ENCODE measurements around the gene LAMB1. TPM values are rescaled to one million over a fixed set of nuclear protein-coding genes. Genes with fewer than 3 reads are reported as not detected.

The LAMB1 gene
- total RNA-seq, 1 experiment from 2014 or later, result 32.0 TPM

DNA sequence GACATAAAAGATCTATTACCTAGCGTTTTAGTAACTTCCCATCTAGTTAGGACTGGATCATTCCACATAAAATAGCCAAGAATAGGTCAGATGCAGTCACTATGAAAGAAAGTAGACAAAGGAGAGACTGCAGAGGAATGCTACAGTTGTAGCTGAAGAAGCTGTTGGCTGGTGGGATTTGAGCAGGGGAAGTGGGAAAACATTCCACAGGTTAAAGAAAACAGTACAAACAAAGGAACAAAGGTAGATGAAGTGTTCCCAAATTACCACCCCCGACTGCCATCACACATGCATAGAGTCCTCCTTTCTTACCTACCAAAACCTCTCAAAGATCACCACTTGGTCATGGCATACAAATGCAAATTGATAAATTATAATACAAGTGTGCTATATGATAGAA lies 70.2 kb downstream of the LAMB1 start:
- RAD21 ChIA-PET (ENCODE audit: low non-redundant PET in 1 of 2, low total read pairs in 2 of 2, uncharacterized antibody in 2 of 2, unreplicated experiment in 2 of 2), result no interaction called here
- Histone ChIP-seq H3K4me3 (replicated peaks in 1 of 2; ENCODE audit: low read depth in 1 of 2, low read length in 2 of 2) (no peak overlapping the region), H3K4me2 (ENCODE audit: low read length) (no peak overlapping the region), H3K27ac (ENCODE audit: low read depth, low read length) (no peak overlapping the region), H3K79me2 (ENCODE audit: insufficient read depth, low read length) (no peaks in the 10 kb centered on the region), H3K9ac (ENCODE audit: low read length) (no peak overlapping the region), H3K36me3 (ENCODE audit: control insufficient read depth in 1 of 2, insufficient read depth in 2 of 2, low read length in 2 of 2) (peaks cover 11 to 29% of the 10 kb centered on the region in 2 experiments; a peak in 3 of 4 replicates), H3K9me3 (ENCODE audit: control insufficient read depth in 1 of 2, insufficient read depth in 1 of 2, low read depth in 1 of 2, low read length in 2 of 2) (no peaks in the 10 kb centered on the region), H2AFZ (ENCODE audit: low read depth, low read length, poor library complexity, severe bottlenecking) (no peak overlapping the region), H3K9me2 (ENCODE audit: insufficient read depth) (no peaks in the 10 kb centered on the region), H4K20me1 (ENCODE audit: insufficient read depth) (no peaks in the 10 kb centered on the region), H3K27me3 (ENCODE audit: insufficient read depth, low read length) (no peaks in the 10 kb centered on the region), H3K4me1 (ENCODE audit: control insufficient read depth in 1 of 2, insufficient read depth in 2 of 2, low read length in 2 of 2) (peaks cover 2 to 3% of the 10 kb centered on the region in 2 experiments; a peak in 2 of 4 replicates)
- DNase-seq (ENCODE audit: low read depth, low spot score) (no peak), ATAC-seq (no peak)
- CTCF ChIA-PET, result no interaction called here
- POLR2A ChIA-PET, result no interaction called here
- TF ChIP-seq ATF3 (IDR thresholded peaks at IDR 0.05) (no peak), SRF (IDR thresholded peaks at IDR 0.05; ENCODE audit: low read depth) (no peak), ELF1 (IDR thresholded peaks at IDR 0.05; ENCODE audit: borderline replicate concordance, low read depth) (no peak), EGR1 (IDR thresholded peaks at IDR 0.05; ENCODE audit: low read depth) (no peak), JUND (IDR thresholded peaks at IDR 0.05) (no peak), ZNF274 (IDR thresholded peaks at IDR 0.05; ENCODE audit: low read depth, low read length) (no peak), EZH2 (IDR thresholded peaks at IDR 0.05) (no peak), SP1 (IDR thresholded peaks at IDR 0.05; ENCODE audit: low read depth) (no peak), POLR2A (IDR thresholded peaks at IDR 0.05; ENCODE audit: borderline replicate concordance, extremely low read depth, insufficient read depth, insufficient read length) (no peak), MAX (IDR thresholded peaks at IDR 0.05) (no peak), CBX3 (IDR thresholded peaks at IDR 0.05; ENCODE audit: low read depth) (no peak), POLR2AphosphoS5 (IDR thresholded peaks at IDR 0.05; ENCODE audit: low read depth, low read length) (no peak), SIN3A (IDR thresholded peaks at IDR 0.05; ENCODE audit: low read depth) (no peak), CEBPB (IDR thresholded peaks at IDR 0.05; ENCODE audit: low read depth) (no peak), RAD21 (IDR thresholded peaks at IDR 0.05; ENCODE audit: low read depth) (no peak), CTCF (IDR thresholded peaks at IDR 0.05 in 2 of 3, conservative IDR thresholded peaks at IDR 0.05 in 1 of 3; ENCODE audit: borderline replicate concordance in 1 of 3, insufficient read depth in 1 of 3, low read depth in 2 of 3, low read length in 2 of 3) (no peak), ZFX (IDR thresholded peaks at IDR 0.05) (no peak), EZH2phosphoT487 (IDR thresholded peaks at IDR 0.05; ENCODE audit: borderline replicate concordance) (no peak)
- TF ChIP-seq, protein P1, sequence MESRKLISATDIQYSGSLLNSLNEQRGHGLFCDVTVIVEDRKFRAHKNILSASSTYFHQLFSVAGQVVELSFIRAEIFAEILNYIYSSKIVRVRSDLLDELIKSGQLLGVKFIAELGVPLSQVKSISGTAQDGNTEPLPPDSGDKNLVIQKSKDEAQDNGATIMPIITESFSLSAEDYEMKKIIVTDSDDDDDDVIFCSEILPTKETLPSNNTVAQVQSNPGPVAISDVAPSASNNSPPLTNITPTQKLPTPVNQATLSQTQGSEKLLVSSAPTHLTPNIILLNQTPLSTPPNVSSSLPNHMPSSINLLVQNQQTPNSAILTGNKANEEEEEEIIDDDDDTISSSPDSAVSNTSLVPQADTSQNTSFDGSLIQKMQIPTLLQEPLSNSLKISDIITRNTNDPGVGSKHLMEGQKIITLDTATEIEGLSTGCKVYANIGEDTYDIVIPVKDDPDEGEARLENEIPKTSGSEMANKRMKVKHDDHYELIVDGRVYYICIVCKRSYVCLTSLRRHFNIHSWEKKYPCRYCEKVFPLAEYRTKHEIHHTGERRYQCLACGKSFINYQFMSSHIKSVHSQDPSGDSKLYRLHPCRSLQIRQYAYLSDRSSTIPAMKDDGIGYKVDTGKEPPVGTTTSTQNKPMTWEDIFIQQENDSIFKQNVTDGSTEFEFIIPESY (IDR thresholded peaks at IDR 0.05; ENCODE audit: extremely low read depth, insufficient replicate concordance, low read length), result no peak
- TF ChIP-seq, protein P2, sequence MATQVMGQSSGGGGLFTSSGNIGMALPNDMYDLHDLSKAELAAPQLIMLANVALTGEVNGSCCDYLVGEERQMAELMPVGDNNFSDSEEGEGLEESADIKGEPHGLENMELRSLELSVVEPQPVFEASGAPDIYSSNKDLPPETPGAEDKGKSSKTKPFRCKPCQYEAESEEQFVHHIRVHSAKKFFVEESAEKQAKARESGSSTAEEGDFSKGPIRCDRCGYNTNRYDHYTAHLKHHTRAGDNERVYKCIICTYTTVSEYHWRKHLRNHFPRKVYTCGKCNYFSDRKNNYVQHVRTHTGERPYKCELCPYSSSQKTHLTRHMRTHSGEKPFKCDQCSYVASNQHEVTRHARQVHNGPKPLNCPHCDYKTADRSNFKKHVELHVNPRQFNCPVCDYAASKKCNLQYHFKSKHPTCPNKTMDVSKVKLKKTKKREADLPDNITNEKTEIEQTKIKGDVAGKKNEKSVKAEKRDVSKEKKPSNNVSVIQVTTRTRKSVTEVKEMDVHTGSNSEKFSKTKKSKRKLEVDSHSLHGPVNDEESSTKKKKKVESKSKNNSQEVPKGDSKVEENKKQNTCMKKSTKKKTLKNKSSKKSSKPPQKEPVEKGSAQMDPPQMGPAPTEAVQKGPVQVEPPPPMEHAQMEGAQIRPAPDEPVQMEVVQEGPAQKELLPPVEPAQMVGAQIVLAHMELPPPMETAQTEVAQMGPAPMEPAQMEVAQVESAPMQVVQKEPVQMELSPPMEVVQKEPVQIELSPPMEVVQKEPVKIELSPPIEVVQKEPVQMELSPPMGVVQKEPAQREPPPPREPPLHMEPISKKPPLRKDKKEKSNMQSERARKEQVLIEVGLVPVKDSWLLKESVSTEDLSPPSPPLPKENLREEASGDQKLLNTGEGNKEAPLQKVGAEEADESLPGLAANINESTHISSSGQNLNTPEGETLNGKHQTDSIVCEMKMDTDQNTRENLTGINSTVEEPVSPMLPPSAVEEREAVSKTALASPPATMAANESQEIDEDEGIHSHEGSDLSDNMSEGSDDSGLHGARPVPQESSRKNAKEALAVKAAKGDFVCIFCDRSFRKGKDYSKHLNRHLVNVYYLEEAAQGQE (IDR thresholded peaks at IDR 0.05; ENCODE audit: low read depth), result no peak
- no TSS peak for BruUV-seq (replicated peaks)
- intact Hi-C loops (cut with micrococcal nuclease), result no loop called here

Data from HCT116 (cell line).